VCaP (cell line): ENCODE data around the gene WWOX.

ENCODE experiments used
- H3K27ac ChIP-seq: fragments of 450-650 bp; 2 replicates; pipeline ENCODE4 v1.5.1; 2017
- CTCF ChIP-seq: fragments of 450-650 bp; conservative IDR thresholded peaks from 2 replicates; pipeline ENCODE4 v1.5.1; 2017; ENCODE audit warnings: mild to moderate bottlenecking, moderate library complexity

Gene WWOX

GRCh38 chr16:78297066-78297666 is 197.7 kb downstream of the WWOX start:
- H3K27ac ChIP-seq, result no peak overlapping the region
- no peak for TF ChIP-seq CTCF

- H3K27ac ChIP-seq, result no peak overlapping the region
- no peak for TF ChIP-seq CTCF
Measured at GRCh38 chr16:78298986-78299385, 199.5 kb downstream of the WWOX start.

- H3K27ac ChIP-seq, result no peak overlapping the region
- no peak for TF ChIP-seq CTCF
Measured at GRCh38 chr16:78300469-78300868, 201.0 kb downstream of the WWOX start.

GRCh38 chr16:78303946-78304345 is 204.5 kb downstream of the WWOX start:
- no peak overlapping the region for H3K27ac ChIP-seq
- no peak for TF ChIP-seq CTCF

GRCh38 chr16:78306361-78306760 is 206.9 kb downstream of the WWOX start:
- H3K27ac ChIP-seq, result no peak overlapping the region
- no peak for TF ChIP-seq CTCF

GRCh38 chr16:78307824-78308528 is 208.5 kb downstream of the WWOX start:
- TF ChIP-seq CTCF, result no peak
- H3K27ac ChIP-seq, result no peak overlapping the region

- no peak overlapping the region for H3K27ac ChIP-seq
- TF ChIP-seq CTCF, result no peak
Measured at GRCh38 chr16:78309763-78310162, 210.3 kb downstream of the WWOX start.
